ENCODE measurements around the gene MRPL27. TPM values are rescaled to one million over a fixed set of nuclear protein-coding genes. Genes with fewer than 3 reads are reported as not detected.
"Not testable (repeated sequence)": the region's sequence is repeated elsewhere in the genome, so short reads cannot be mapped to it uniquely, and the experiment has no call there.

Gene MRPL27
- total and polyA plus RNA-seq, 12 donors, result 75.0 to 287 (median 96.6) TPM

GRCh38 chr17:50337956-50338355, 35.0 kb downstream of the MRPL27 start:
- DNase-seq, result peak in 1 of 7 donors; percentile 6
- H3K27me3 ChIP-seq, result no peaks in the 10 kb centered on the region
- no peaks in the 10 kb centered on the region for H3K36me3 ChIP-seq (replicated peaks in 1 of 2)
- no peak overlapping the region for H3K27ac ChIP-seq
- no peaks in the 10 kb centered on the region for H3K4me1 ChIP-seq (replicated peaks in 1 of 2)
- 77 to 97% (median 88%) methylated on average over 2 of the region's 2 CpGs for WGBS, 4 donors
- TF ChIP-seq POLR2A (IDR thresholded peaks at IDR 0.05) (no peak), CTCF (IDR thresholded peaks at IDR 0.05) (no peak)
- intact Hi-C loops (cut with DNase I), result no loop called here
- H3K4me3 ChIP-seq, result no peak overlapping the region
- H3K9me3 ChIP-seq (replicated peaks in 1 of 3), result no peaks in the 10 kb centered on the region

- DNase-seq, result peak in 1 of 7 donors; percentile 37
- WGBS, 4 donors, result 58 to 73% (median 65%) methylated on average over 13 to 14 of the region's 14 CpGs
- H3K36me3 ChIP-seq (replicated peaks in 1 of 2); H3K9me3 ChIP-seq (replicated peaks in 1 of 3); H3K27ac ChIP-seq; H3K4me3 ChIP-seq; intact Hi-C loops (cut with DNase I); H3K27me3 ChIP-seq: not testable (repeated sequence)
- peaks cover 0 to 10% of the 10 kb centered on the region in 2 donors for H3K4me1 ChIP-seq (replicated peaks in 1 of 2)
Measured at GRCh38 chr17:50333291-50334057, 39.5 kb downstream of the MRPL27 start.

DNA sequence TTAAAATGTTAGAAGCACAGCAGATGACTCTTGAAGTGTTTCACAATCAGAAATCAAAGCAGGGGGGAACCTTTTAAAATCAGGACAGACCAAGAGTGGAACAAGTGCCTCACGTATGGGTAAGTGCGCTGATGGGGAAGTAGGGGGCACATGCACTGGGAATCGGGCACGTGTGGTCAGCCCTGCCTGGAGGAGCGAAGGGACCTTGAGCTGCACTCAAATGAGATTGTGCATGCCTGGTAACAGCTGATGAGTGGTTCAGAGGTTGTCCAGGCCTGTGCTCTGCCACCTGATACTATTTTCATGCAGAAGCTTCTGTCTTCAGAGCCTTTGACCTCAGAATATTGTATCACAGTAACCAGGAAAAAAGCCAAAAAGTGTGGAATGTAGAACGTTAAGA, 40.8 kb downstream of the MRPL27 start:
- TF ChIP-seq POLR2A (IDR thresholded peaks at IDR 0.05), result no peak
- TF ChIP-seq CTCF (IDR thresholded peaks at IDR 0.05), result no peak
- 27 to 38% (median 31%) methylated on average over 6 of the region's 6 CpGs for WGBS, 4 donors
- Histone ChIP-seq H3K9me3 (replicated peaks in 1 of 3) (no peaks in the 10 kb centered on the region), H3K27ac (peak overlapping the region in 2 of 5 donors; percentile 37 to 75), H3K4me3 (no peak overlapping the region), H3K4me1 (replicated peaks in 1 of 2) (peaks cover 0 to 10% of the 10 kb centered on the region in 2 donors), H3K27me3 (no peaks in the 10 kb centered on the region), H3K36me3 (replicated peaks in 1 of 2) (no peaks in the 10 kb centered on the region)
- intact Hi-C loops (cut with DNase I), result no loop called here
- DNase-seq, result peak in 6 of 7 donors; percentile 60 to 78 (median 72)

DNA sequence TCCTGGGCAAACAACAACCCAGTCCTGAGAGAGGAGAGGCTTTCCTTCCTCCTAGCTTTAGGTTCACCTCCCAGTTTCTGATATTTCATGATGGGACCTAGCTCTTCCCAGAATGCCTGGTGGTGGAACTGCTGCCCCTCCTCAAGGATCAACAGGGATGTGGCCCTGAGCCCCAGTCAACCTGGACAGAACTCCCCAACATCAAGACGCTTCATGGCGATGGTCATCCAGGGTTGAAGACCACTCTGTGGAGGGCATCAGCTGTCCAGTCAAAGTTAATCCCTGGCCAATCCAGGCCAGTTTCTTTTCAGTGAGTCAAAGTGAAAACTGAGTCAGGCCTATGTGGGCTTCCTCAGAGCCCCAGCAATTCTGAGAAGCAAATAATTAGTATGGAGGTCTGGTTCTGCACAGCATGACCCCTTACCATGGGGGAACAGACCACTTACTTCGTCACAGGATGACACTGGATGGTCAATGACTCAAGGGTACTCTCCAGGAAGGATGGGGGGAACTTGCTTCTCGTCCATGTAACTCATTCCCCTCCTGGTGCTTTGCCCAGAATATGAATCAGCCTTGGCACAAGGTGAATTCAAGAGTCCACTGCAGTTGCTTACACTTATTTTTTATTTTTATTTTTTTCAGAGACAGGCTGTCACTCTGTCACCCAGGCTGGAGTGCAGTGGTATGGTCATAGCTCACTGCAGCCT, 41.7 kb downstream of the MRPL27 start:
- no peak overlapping the region for H3K4me3 ChIP-seq
- no peaks in the 10 kb centered on the region for H3K27me3 ChIP-seq
- H3K4me1 ChIP-seq (replicated peaks in 1 of 2), result peaks cover 0 to 10% of the 10 kb centered on the region in 2 donors
- TF ChIP-seq POLR2A (IDR thresholded peaks at IDR 0.05) (no peak), CTCF (IDR thresholded peaks at IDR 0.05) (no peak)
- peak overlapping the region in 2 of 5 donors; percentile 53 to 75 for H3K27ac ChIP-seq
- 61 to 71% (median 64%) methylated on average over 4 of the region's 4 CpGs for WGBS, 4 donors
- H3K9me3 ChIP-seq (replicated peaks in 1 of 3), result no peaks in the 10 kb centered on the region
- DNase-seq, result peak; percentile 64 to 90 (median 78)
- no peaks in the 10 kb centered on the region for H3K36me3 ChIP-seq (replicated peaks in 1 of 2)
- intact Hi-C loops (cut with DNase I), result no loop called here

All from adrenal gland (tissue), 12 donors.